ENCODE measurements around the gene MPPED1. TPM values are rescaled to one million over a fixed set of nuclear protein-coding genes. Genes with fewer than 3 reads are reported as not detected.

Gene MPPED1
- total and polyA plus RNA-seq, 10 donors: 0.02 to 0.13 (median 0.04) TPM; not detected in 6

DNA sequence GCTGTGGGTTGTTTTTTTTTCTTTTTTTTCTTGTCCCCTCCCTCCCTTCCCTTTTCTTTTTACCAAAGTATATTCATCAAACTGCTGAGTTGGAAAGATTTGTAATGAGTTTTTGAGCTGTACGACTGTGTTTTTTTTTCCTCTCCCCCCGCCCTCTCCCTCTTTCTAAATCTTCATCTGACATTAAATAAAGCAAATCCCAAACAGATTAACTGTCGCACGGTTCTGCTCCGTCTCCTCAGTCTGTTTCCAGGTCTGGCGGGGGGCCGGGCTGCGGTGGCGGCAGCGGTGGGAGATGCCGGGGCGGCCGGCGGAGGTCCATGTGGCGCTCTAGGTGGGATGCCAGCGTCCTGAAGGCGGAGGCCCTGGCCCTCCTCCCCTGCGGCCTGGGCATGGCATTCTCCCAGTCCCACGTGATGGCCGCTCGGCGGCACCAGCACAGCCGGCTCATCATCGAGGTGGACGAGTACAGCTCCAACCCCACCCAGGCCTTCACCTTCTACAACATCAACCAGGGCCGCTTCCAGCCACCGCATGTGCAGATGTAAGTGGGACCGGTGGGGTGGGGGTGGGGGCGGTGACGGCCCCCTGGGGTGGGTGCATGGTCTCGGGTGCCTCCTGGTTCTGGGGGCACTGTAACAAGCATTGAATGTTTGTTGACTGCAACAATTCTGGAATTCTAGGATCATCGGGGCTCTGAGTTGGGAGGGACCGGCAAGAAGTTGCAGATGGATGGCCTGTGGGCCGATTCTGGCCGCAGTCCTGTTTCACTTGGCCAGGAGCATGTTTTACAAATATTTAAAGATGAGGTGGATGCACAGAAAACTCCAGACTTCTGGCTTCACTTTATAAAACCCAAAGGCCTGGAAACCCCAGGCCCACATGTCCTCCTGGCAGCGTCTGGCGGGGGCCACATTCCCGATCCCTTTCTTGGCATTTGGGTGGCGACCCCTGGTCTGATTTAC, 13.1 kb downstream of the MPPED1 start:
- H3K27ac ChIP-seq: no peak overlapping the region
- H3K36me3 ChIP-seq: no peaks in the 10 kb centered on the region
- TF ChIP-seq POLR2AphosphoS5 (IDR thresholded peaks at IDR 0.05): no peak
- TF ChIP-seq, protein P1, sequence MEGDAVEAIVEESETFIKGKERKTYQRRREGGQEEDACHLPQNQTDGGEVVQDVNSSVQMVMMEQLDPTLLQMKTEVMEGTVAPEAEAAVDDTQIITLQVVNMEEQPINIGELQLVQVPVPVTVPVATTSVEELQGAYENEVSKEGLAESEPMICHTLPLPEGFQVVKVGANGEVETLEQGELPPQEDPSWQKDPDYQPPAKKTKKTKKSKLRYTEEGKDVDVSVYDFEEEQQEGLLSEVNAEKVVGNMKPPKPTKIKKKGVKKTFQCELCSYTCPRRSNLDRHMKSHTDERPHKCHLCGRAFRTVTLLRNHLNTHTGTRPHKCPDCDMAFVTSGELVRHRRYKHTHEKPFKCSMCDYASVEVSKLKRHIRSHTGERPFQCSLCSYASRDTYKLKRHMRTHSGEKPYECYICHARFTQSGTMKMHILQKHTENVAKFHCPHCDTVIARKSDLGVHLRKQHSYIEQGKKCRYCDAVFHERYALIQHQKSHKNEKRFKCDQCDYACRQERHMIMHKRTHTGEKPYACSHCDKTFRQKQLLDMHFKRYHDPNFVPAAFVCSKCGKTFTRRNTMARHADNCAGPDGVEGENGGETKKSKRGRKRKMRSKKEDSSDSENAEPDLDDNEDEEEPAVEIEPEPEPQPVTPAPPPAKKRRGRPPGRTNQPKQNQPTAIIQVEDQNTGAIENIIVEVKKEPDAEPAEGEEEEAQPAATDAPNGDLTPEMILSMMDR (IDR thresholded peaks at IDR 0.05 in 8 of 11, conservative IDR thresholded peaks at IDR 0.05 in 3 of 11): no peak
- TF ChIP-seq POLR2A (IDR thresholded peaks at IDR 0.05): no peak
- no peak for DNase-seq
- no peaks in the 10 kb centered on the region for H3K4me1 ChIP-seq
- peaks cover 0 to 81% (median 11%) of the 10 kb centered on the region in 7 donors for H3K27me3 ChIP-seq (replicated peaks in 1 of 7)
- intact Hi-C loops (cut with DNase I; ENCODE audit: low total_unique reads): no loop called here
- WGBS, 5 donors: 85 to 91% (median 89%) methylated on average over 32 to 39 of the region's 39 CpGs
- H3K9me3 ChIP-seq: no peaks in the 10 kb centered on the region
- H3K4me3 ChIP-seq: no peak overlapping the region

DNA sequence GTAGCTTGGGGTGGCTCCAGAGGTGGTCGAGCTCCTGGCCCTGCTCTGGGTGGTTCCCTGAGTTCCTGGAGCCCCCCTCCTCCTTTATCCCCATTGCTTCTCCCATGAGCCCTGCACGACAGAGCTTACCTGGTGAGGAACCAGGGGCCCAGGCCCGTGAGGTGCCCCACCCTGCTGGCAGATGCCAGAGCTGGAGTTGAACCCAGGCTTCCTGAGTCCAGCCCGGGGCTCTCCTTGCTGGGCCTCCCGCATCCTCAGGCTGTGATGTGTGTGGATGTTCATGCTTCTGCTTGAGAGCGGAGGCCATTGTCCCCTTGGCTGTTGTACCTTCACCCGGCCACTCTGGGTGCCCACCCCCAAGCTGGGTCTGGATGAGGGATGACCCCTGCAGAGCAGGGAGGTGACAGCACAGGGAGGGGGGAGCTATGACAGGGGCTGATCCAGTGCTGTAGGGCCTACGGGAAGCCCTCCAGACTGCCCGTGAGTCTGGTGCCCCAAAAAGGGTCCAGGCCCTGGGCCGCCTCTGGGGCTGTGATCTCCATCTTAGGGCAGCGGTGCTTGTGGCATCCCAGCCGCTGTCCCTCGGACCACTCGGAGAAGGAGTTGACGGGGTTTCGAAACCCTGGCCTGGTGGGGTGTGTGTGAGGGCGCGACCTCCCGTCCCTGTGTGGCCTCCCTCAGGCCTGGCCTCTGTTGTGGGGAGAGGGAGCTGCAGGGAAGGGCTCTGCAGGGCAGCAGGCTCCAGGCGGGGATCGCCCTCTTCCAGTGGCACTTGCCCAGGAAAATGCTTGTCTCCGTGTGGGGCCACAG, 14.4 kb downstream of the MPPED1 start:
- H3K27ac ChIP-seq: no peak overlapping the region
- TF ChIP-seq POLR2AphosphoS5 (IDR thresholded peaks at IDR 0.05): no peak
- TF ChIP-seq, protein P1 (IDR thresholded peaks at IDR 0.05 in 8 of 11, conservative IDR thresholded peaks at IDR 0.05 in 3 of 11): no peak
- TF ChIP-seq POLR2A (IDR thresholded peaks at IDR 0.05): no peak
- no peaks in the 10 kb centered on the region for H3K4me1 ChIP-seq
- 71 to 90% (median 78%) methylated on average over 12 to 22 of the region's 22 CpGs for WGBS, 5 donors
- H3K27me3 ChIP-seq (replicated peaks in 1 of 7): peaks cover 0 to 86% (median 17%) of the 10 kb centered on the region in 7 donors
- no peak overlapping the region for H3K4me3 ChIP-seq
- no peaks in the 10 kb centered on the region for H3K36me3 ChIP-seq
- no peak for DNase-seq
- intact Hi-C loops (cut with DNase I; ENCODE audit: low total_unique reads): no loop called here
- H3K9me3 ChIP-seq: no peaks in the 10 kb centered on the region

DNA sequence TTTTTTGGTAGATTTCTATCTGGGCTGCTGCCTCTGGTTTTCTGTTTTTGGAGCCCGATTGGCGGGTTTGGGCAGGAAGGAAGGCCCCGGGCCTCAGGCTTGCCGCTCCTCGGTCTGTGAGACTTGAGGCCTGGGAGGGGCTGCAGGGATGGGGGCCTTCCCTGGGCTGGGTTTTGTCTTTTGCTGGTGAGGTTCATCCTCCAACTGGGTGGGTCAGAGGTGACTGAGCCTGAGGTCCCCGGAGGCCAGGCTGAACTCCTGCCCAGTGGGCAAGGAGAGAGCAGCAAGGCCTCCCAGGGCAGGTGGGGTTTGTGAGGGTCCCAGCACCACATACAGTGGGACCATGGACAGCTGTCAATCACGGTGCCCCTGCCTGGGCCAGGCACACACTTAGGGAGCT, 15.0 kb downstream of the MPPED1 start:
- TF ChIP-seq POLR2AphosphoS5 (IDR thresholded peaks at IDR 0.05): no peak
- TF ChIP-seq, protein P1 (IDR thresholded peaks at IDR 0.05 in 8 of 11, conservative IDR thresholded peaks at IDR 0.05 in 3 of 11): no peak
- TF ChIP-seq POLR2A (IDR thresholded peaks at IDR 0.05): no peak
- H3K27ac ChIP-seq: no peak overlapping the region
- no peaks in the 10 kb centered on the region for H3K4me1 ChIP-seq
- intact Hi-C loops (cut with DNase I; ENCODE audit: low total_unique reads): no loop called here
- DNase-seq: no peak
- WGBS, 5 donors: 22 to 49% (median 36%) methylated on average over 7 of the region's 7 CpGs
- no peaks in the 10 kb centered on the region for H3K36me3 ChIP-seq
- H3K4me3 ChIP-seq: no peak overlapping the region
- no peaks in the 10 kb centered on the region for H3K9me3 ChIP-seq
- peaks cover 0 to 86% (median 18%) of the 10 kb centered on the region in 7 donors for H3K27me3 ChIP-seq (replicated peaks in 1 of 7)
